ENCODE measurements around the gene PLA2G4E. TPM values are rescaled to one million over a fixed set of nuclear protein-coding genes. Genes with fewer than 3 reads are reported as not detected.

Gene PLA2G4E
- total RNA-seq, 3 donors from 2014 or later (not counting 1 experiment from before 2014, with no cell fraction given): not detected

GRCh38 chr15:41943543-41944312, 77.1 kb downstream of the PLA2G4E start:
- intact Hi-C loops (cut with micrococcal nuclease): no loop called here
- Mint-ChIP-seq H3K27me3 (ENCODE audit: low read depth in 2 of 2) (no peaks in the 10 kb centered on the region), H3K36me3 (no peaks in the 10 kb centered on the region), H3K4me1 (peaks cover 0 to 11% of the 10 kb centered on the region in 2 donors), H3K9me3 (no peaks in the 10 kb centered on the region), H3K4me3 (no peak overlapping the region), H3K27ac (no peak overlapping the region)
- Histone ChIP-seq H3K27ac (ENCODE audit: low read length) (no peak overlapping the region), H3K27me3 (ENCODE audit: control insufficient read depth, insufficient read depth, low read length) (no peaks in the 10 kb centered on the region), H3K9me3 (ENCODE audit: control insufficient read depth, insufficient read depth, low read length) (no peaks in the 10 kb centered on the region), H3K36me3 (ENCODE audit: control insufficient read depth, insufficient read depth, low read length) (peaks cover 5% of the 10 kb centered on the region), H3K4me3 (ENCODE audit: low read length) (no peak overlapping the region), H3K4me1 (ENCODE audit: control insufficient read depth, insufficient read depth, low read length) (peaks cover 3% of the 10 kb centered on the region)
- WGBS (ENCODE audit: insufficient coverage): 98% methylated on average over 6 of the region's 6 CpGs
- no peak for ATAC-seq
- no peak for DNase-seq
- no peak for TF ChIP-seq CTCF (IDR thresholded peaks at IDR 0.05)

- Histone ChIP-seq H3K4me3 (ENCODE audit: low read length) (no peak overlapping the region), H3K4me1 (ENCODE audit: control insufficient read depth, insufficient read depth, low read length) (peaks cover 5% of the 10 kb centered on the region), H3K27ac (ENCODE audit: low read length) (no peak overlapping the region), H3K36me3 (ENCODE audit: control insufficient read depth, insufficient read depth, low read length) (peaks cover 5% of the 10 kb centered on the region), H3K27me3 (ENCODE audit: control insufficient read depth, insufficient read depth, low read length) (no peaks in the 10 kb centered on the region), H3K9me3 (ENCODE audit: control insufficient read depth, insufficient read depth, low read length) (no peaks in the 10 kb centered on the region)
- ATAC-seq: no peak
- no peak for DNase-seq
- no peak overlapping the region for H3K4me3 Mint-ChIP-seq
- intact Hi-C loops (cut with micrococcal nuclease): no loop called here
- no peaks in the 10 kb centered on the region for H3K9me3 Mint-ChIP-seq
- no peak for TF ChIP-seq CTCF (IDR thresholded peaks at IDR 0.05)
- H3K36me3 Mint-ChIP-seq: no peaks in the 10 kb centered on the region
- peaks cover 2 to 12% of the 10 kb centered on the region in 2 donors for H3K4me1 Mint-ChIP-seq
- peak overlapping the region in 1 of 2 donors; percentile 67 for H3K27ac Mint-ChIP-seq
- whole genome bisulfite sequencing (ENCODE audit: insufficient coverage): 91% methylated on average over 7 of the region's 7 CpGs
- H3K27me3 Mint-ChIP-seq (ENCODE audit: low read depth in 2 of 2): no peaks in the 10 kb centered on the region
These were observed 78.0 kb downstream of the PLA2G4E start for GRCh38 chr15:41942886-41943285.

GRCh38 chr15:41941644-41942415, 79.0 kb downstream of the PLA2G4E start:
- no peaks in the 10 kb centered on the region for H3K27me3 Mint-ChIP-seq (ENCODE audit: low read depth in 2 of 2)
- intact Hi-C loops (cut with micrococcal nuclease): no loop called here

More at GRCh38 chr15:41941644-41942415, 79.0 kb downstream of the PLA2G4E start:
- Histone ChIP-seq H3K36me3 (ENCODE audit: control insufficient read depth, insufficient read depth, low read length) (peaks cover 5% of the 10 kb centered on the region), H3K4me3 (ENCODE audit: low read length) (no peak overlapping the region), H3K27me3 (ENCODE audit: control insufficient read depth, insufficient read depth, low read length) (no peaks in the 10 kb centered on the region), H3K9me3 (ENCODE audit: control insufficient read depth, insufficient read depth, low read length) (no peaks in the 10 kb centered on the region), H3K27ac (ENCODE audit: low read length) (no peak overlapping the region), H3K4me1 (ENCODE audit: control insufficient read depth, insufficient read depth, low read length) (peaks cover 15% of the 10 kb centered on the region)
- H3K4me3 Mint-ChIP-seq: no peak overlapping the region
- no peaks in the 10 kb centered on the region for H3K9me3 Mint-ChIP-seq
- DNase-seq (no peak), ATAC-seq (no peak)
- 94% methylated on average over 22 of the region's 22 CpGs for WGBS (ENCODE audit: insufficient coverage)
- H3K4me1 Mint-ChIP-seq: peaks cover 13 to 23% of the 10 kb centered on the region in 2 donors
- TF ChIP-seq CTCF (IDR thresholded peaks at IDR 0.05): no peak
- H3K36me3 Mint-ChIP-seq: no peaks in the 10 kb centered on the region
- peak overlapping the region in 1 of 2 donors; percentile 67 for H3K27ac Mint-ChIP-seq

All from natural killer cell (primary cell).